HEK293 (cell line): ENCODE results near the gene DKK2.

Source experiments
- HOXD13 ChIP-seq: sonication (generic); formaldehyde crosslinking; IDR thresholded peaks from 2 replicates; pipeline ENCODE4 v1.8.0; 2022; ENCODE audit warnings: missing genetic modification reagents, borderline replicate concordance
- IKZF3 ChIP-seq: fragments of 450-650 bp; IDR thresholded peaks from 2 replicates; pipeline ENCODE4 v1.5.0; 2018; ENCODE audit warnings: missing biosample characterization, mild to moderate bottlenecking, missing genetic modification characterization, moderate library complexity
- KLF7 ChIP-seq: fragments of 450-650 bp; formaldehyde crosslinking; IDR thresholded peaks from 2 replicates; pipeline ENCODE4 v1.5.1; 2016; ENCODE audit warnings: missing biosample characterization, missing genetic modification characterization, borderline replicate concordance
- OSR2 ChIP-seq: fragments of 450-650 bp; formaldehyde crosslinking; IDR thresholded peaks from 2 replicates; pipeline ENCODE4 v1.5.1; 2016; ENCODE audit warnings: missing biosample characterization, missing genetic modification characterization
- OVOL3 ChIP-seq: fragments of 450-650 bp; formaldehyde crosslinking; IDR thresholded peaks from 2 replicates; pipeline ENCODE4 v1.5.1; 2016; ENCODE audit warnings: missing biosample characterization, missing genetic modification characterization
- PRDM1 ChIP-seq: fragments of 450-650 bp; formaldehyde crosslinking; IDR thresholded peaks from 2 replicates; pipeline ENCODE4; 2016; ENCODE audit warnings: missing biosample characterization, missing genetic modification characterization
- REPIN1 ChIP-seq: fragments of 450-650 bp; formaldehyde crosslinking; IDR thresholded peaks from 2 replicates; pipeline ENCODE4 v1.5.1; 2017; ENCODE audit warnings: missing biosample characterization, missing genetic modification characterization, low read depth
- SP7 ChIP-seq: fragments of 450-650 bp; formaldehyde crosslinking; IDR thresholded peaks from 2 replicates; pipeline ENCODE4 v1.5.1; 2016; ENCODE audit warnings: missing biosample characterization, missing genetic modification characterization
- TCF7L2 ChIP-seq: IDR thresholded peaks from 2 replicates; pipeline ENCODE4 v1.6.1; 2011; ENCODE audit warnings: low read depth, mild to moderate bottlenecking, inconsistent platforms, low read length, moderate library complexity, borderline replicate concordance
- WT1 ChIP-seq: fragments of 450-650 bp; formaldehyde crosslinking; IDR thresholded peaks from 2 replicates; pipeline ENCODE4 v1.5.1; 2016; ENCODE audit warnings: missing biosample characterization, missing genetic modification characterization
- ZBTB1 ChIP-seq: fragments of 450-650 bp; formaldehyde crosslinking; IDR thresholded peaks from 2 replicates; pipeline ENCODE4 v1.5.1; 2016; ENCODE audit warnings: missing biosample characterization, missing genetic modification characterization
- ZBTB20 ChIP-seq: fragments of 450-650 bp; formaldehyde crosslinking; IDR thresholded peaks from 2 replicates; pipeline ENCODE4 v1.5.1; 2016; ENCODE audit warnings: missing biosample characterization, missing genetic modification characterization
- ZBTB6 ChIP-seq: fragments of 450-650 bp; formaldehyde crosslinking; IDR thresholded peaks from 2 replicates; pipeline ENCODE4 v1.5.1; 2017; ENCODE audit warnings: missing biosample characterization, missing genetic modification characterization
- ZEB2 ChIP-seq: fragments of 450-650 bp; formaldehyde crosslinking; IDR thresholded peaks from 2 replicates; pipeline ENCODE4 v1.5.1; 2016; ENCODE audit warnings: missing biosample characterization, missing genetic modification characterization
- ZFHX2 ChIP-seq: fragments of 450-650 bp; formaldehyde crosslinking; conservative IDR thresholded peaks from 2 replicates; pipeline ENCODE4 v1.5.1; 2016; ENCODE audit warnings: missing biosample characterization, missing genetic modification characterization
- ZFP41 ChIP-seq: fragments of 450-650 bp; formaldehyde crosslinking; IDR thresholded peaks from 2 replicates; pipeline ENCODE4 v1.5.1; 2016; ENCODE audit warnings: missing biosample characterization, missing genetic modification characterization, borderline replicate concordance
- ZIC2 ChIP-seq: fragments of 450-650 bp; formaldehyde crosslinking; IDR thresholded peaks from 2 replicates; pipeline ENCODE4 v1.5.1; 2016; ENCODE audit warnings: missing biosample characterization, missing genetic modification characterization
- ZNF132 ChIP-seq: fragments of 450-650 bp; formaldehyde crosslinking; IDR thresholded peaks from 2 replicates; pipeline ENCODE4 v1.5.1; 2017; ENCODE audit warnings: missing biosample characterization, missing genetic modification characterization, borderline replicate concordance
- ZNF23 ChIP-seq: fragments of 450-650 bp; formaldehyde crosslinking; IDR thresholded peaks from 2 replicates; pipeline ENCODE4 v1.5.1; 2016; ENCODE audit warnings: missing biosample characterization, missing genetic modification characterization, borderline replicate concordance
- ZNF248 ChIP-seq: fragments of 450-650 bp; formaldehyde crosslinking; IDR thresholded peaks from 2 replicates; pipeline ENCODE4 v1.5.1; 2017; ENCODE audit warnings: missing biosample characterization, missing genetic modification characterization
- ZNF311 ChIP-seq: fragments of 450-650 bp; formaldehyde crosslinking; IDR thresholded peaks from 2 replicates; pipeline ENCODE4 v1.5.1; 2017; ENCODE audit warnings: missing biosample characterization, missing genetic modification characterization, borderline replicate concordance
- ZNF341 ChIP-seq: fragments of 450-650 bp; formaldehyde crosslinking; IDR thresholded peaks from 2 replicates; pipeline ENCODE4; 2016; ENCODE audit warnings: low read depth, missing biosample characterization, missing genetic modification characterization
- ZNF37A ChIP-seq: fragments of 450-650 bp; IDR thresholded peaks from 2 replicates; pipeline ENCODE4 v1.5.1; 2018; ENCODE audit warnings: missing biosample characterization, missing genetic modification characterization
- ZNF398 ChIP-seq: fragments of 450-650 bp; formaldehyde crosslinking; IDR thresholded peaks from 2 replicates; pipeline ENCODE4 v1.5.1; 2017; ENCODE audit warnings: missing biosample characterization, missing genetic modification characterization
- ZNF48 ChIP-seq: fragments of 450-650 bp; formaldehyde crosslinking; IDR thresholded peaks from 2 replicates; pipeline ENCODE4 v1.5.1; 2016; ENCODE audit warnings: missing biosample characterization, missing genetic modification characterization
- ZNF488 ChIP-seq: fragments of 450-650 bp; formaldehyde crosslinking; IDR thresholded peaks from 2 replicates; pipeline ENCODE4 v1.5.1; 2016; ENCODE audit warnings: missing biosample characterization, missing genetic modification characterization
- ZNF510 ChIP-seq: fragments of 450-650 bp; formaldehyde crosslinking; IDR thresholded peaks from 2 replicates; pipeline ENCODE4 v1.5.1; 2018; ENCODE audit warnings: mild to moderate bottlenecking, missing genetic modification characterization, missing biosample characterization; ENCODE audit not compliant: insufficient replicate concordance
- ZNF530 ChIP-seq: fragments of 450-650 bp; formaldehyde crosslinking; IDR thresholded peaks from 2 replicates; pipeline ENCODE4 v1.5.1; 2016; ENCODE audit warnings: low read depth, missing biosample characterization, missing genetic modification characterization
- ZNF585B ChIP-seq: fragments of 450-650 bp; formaldehyde crosslinking; IDR thresholded peaks from 2 replicates; pipeline ENCODE4 v1.5.1; 2016; ENCODE audit warnings: missing biosample characterization, missing genetic modification characterization
- ZNF658 ChIP-seq: fragments of 450-650 bp; formaldehyde crosslinking; IDR thresholded peaks from 2 replicates; pipeline ENCODE4; 2016; ENCODE audit warnings: missing biosample characterization, missing genetic modification characterization
- ZNF660 ChIP-seq: fragments of 450-650 bp; IDR thresholded peaks from 2 replicates; pipeline ENCODE4 v1.5.1; 2018; ENCODE audit warnings: missing biosample characterization, mild to moderate bottlenecking, missing genetic modification characterization
- ZNF785 ChIP-seq: fragments of 450-650 bp; formaldehyde crosslinking; IDR thresholded peaks from 2 replicates; pipeline ENCODE4 v1.5.1; 2016; ENCODE audit warnings: missing biosample characterization, missing genetic modification characterization
- TF ChIP-seq, protein P1 (sequence below): fragments of 450-650 bp; formaldehyde crosslinking; IDR thresholded peaks from 2 replicates; pipeline ENCODE4 v1.5.1; 2016; ENCODE audit warnings: missing biosample characterization, missing genetic modification characterization
- TF ChIP-seq, protein P2 (sequence below): fragments of 450-650 bp; formaldehyde crosslinking; IDR thresholded peaks from 2 replicates; pipeline ENCODE4 v1.5.1; 2017; ENCODE audit warnings: missing biosample characterization, missing genetic modification characterization
- TF ChIP-seq, protein P3 (sequence below): fragments of 450-650 bp; formaldehyde crosslinking; optimal IDR thresholded peaks from 2 replicates; pipeline ENCODE3; 2016; ENCODE audit warnings: missing biosample characterization, mild to moderate bottlenecking, missing genetic modification characterization

DKK2 gene

DNA sequence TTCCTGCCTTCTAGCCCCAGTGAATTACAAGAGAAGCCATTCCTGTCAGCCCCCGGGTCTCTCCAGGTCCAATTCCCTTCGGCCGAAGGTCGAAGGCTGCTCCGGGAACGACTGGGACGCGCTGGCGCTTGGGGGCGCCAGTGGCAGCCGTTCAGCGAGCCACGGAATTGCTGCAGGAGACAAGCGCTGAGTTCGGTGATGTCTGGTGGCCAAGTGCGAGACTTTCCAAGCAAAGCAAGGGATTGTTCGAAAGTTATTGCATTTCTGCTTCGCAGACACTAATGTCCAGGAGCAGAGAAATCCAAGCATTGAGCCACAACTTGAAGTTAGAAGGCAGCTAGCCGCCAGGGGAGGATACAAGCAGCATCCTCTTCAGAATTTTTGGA lies 1.1 kb upstream of the DKK2 start (continued):
- TF ChIP-seq, protein P1, sequence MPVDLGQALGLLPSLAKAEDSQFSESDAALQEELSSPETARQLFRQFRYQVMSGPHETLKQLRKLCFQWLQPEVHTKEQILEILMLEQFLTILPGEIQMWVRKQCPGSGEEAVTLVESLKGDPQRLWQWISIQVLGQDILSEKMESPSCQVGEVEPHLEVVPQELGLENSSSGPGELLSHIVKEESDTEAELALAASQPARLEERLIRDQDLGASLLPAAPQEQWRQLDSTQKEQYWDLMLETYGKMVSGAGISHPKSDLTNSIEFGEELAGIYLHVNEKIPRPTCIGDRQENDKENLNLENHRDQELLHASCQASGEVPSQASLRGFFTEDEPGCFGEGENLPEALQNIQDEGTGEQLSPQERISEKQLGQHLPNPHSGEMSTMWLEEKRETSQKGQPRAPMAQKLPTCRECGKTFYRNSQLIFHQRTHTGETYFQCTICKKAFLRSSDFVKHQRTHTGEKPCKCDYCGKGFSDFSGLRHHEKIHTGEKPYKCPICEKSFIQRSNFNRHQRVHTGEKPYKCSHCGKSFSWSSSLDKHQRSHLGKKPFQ = no peak
- TF ChIP-seq ZBTB1 = no peak
- no peak for TF ChIP-seq ZBTB6 (tag by site-specific recombination)
- TF ChIP-seq KLF7 (tag by site-specific recombination) = no peak
- TF ChIP-seq ZNF660 (tag by site-specific recombination) = 0 out of 2 replicates have a peak, but pooled peaks have one; percentile 32
- no peak for TF ChIP-seq ZNF48 (tag by site-specific recombination)
- peak; percentile 82 for TF ChIP-seq PRDM1 (tag by site-specific recombination)
- no peak for TF ChIP-seq ZNF530 (tag by site-specific recombination)
- peak; percentile 43 for TF ChIP-seq ZNF341 (tag by site-specific recombination)
- TF ChIP-seq ZNF311 (tag by site-specific recombination) = no peak
- TF ChIP-seq ZNF658 (tag by site-specific recombination) = no peak
- TF ChIP-seq ZFHX2 (tag by site-specific recombination) = no peak
- TF ChIP-seq WT1 = no peak
- TF ChIP-seq ZNF785 = no peak
- TF ChIP-seq TCF7L2 = no peak
- no peak for TF ChIP-seq ZIC2 (tag by site-specific recombination)
- no peak for TF ChIP-seq ZNF132 (tag by site-specific recombination)
- TF ChIP-seq REPIN1 = no peak
- TF ChIP-seq ZNF510 (tag by site-specific recombination) = no peak
- TF ChIP-seq ZNF398 (tag by site-specific recombination) = no peak
- TF ChIP-seq ZBTB20 (tag by site-specific recombination) = peak; percentile 50
- TF ChIP-seq ZFP41 = no peak
- TF ChIP-seq IKZF3 = peak; percentile 54
- TF ChIP-seq, protein P2, sequence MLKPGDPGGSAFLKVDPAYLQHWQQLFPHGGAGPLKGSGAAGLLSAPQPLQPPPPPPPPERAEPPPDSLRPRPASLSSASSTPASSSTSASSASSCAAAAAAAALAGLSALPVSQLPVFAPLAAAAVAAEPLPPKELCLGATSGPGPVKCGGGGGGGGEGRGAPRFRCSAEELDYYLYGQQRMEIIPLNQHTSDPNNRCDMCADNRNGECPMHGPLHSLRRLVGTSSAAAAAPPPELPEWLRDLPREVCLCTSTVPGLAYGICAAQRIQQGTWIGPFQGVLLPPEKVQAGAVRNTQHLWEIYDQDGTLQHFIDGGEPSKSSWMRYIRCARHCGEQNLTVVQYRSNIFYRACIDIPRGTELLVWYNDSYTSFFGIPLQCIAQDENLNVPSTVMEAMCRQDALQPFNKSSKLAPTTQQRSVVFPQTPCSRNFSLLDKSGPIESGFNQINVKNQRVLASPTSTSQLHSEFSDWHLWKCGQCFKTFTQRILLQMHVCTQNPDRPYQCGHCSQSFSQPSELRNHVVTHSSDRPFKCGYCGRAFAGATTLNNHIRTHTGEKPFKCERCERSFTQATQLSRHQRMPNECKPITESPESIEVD (tag by site-specific recombination) = no peak
- no peak for TF ChIP-seq ZEB2 (tag by site-specific recombination)
- no peak for TF ChIP-seq ZNF488 (tag by site-specific recombination)
- TF ChIP-seq ZNF37A (tag by site-specific recombination) = no peak
- no peak for TF ChIP-seq ZNF23
- TF ChIP-seq SP7 (tag by site-specific recombination) = no peak
- TF ChIP-seq OVOL3 = no peak
- TF ChIP-seq ZNF248 (tag by site-specific recombination) = no peak
- TF ChIP-seq, protein P3, sequence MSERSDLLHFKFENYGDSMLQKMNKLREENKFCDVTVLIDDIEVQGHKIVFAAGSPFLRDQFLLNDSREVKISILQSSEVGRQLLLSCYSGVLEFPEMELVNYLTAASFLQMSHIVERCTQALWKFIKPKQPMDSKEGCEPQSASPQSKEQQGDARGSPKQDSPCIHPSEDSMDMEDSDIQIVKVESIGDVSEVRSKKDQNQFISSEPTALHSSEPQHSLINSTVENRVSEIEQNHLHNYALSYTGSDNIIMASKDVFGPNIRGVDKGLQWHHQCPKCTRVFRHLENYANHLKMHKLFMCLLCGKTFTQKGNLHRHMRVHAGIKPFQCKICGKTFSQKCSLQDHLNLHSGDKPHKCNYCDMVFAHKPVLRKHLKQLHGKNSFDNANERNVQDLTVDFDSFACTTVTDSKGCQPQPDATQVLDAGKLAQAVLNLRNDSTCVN (tag by site-specific recombination) = peak; percentile 16
- no peak for TF ChIP-seq OSR2 (tag by site-specific recombination)
- no peak for TF ChIP-seq ZNF585B (tag by site-specific recombination)
- TF ChIP-seq HOXD13 (CRISPR knock-in tag) = no peak
